ENCODE measurements around the gene MAP3K7.

Gene MAP3K7

DNA sequence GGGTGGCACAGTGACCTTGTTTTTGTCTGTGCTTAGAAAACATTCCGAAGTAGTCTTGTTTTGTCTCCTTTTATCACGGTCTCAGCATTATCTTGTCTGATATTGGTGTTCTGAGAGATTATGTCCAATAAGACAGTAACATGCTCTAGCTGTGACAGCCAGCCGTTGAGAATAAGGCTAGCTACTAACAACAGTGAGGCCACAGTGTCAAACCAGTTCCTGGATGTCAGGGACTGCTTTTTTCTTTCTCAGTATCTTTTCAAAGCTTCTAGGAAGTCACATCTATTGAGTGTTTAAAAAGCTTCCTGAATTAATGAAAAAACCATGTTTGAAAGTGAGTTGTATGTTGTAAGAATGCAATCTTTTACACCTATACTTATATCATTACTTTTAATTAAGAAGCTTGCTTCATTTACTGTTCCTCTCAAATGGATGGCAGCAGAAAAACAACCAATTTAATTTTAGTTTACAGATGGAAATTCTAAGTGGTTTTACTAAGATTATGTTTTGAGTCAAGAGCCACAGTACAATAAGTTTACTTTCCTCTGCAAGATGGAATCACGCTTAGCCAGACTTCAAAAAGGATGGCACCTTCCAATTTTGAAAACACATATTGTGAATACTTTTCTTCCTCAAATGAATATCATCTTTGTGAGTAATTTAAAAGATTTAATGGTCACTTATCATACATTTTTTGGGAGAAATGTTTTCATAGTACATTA is 53.1 kb downstream of the MAP3K7 start:
- H3K27ac ChIP-seq = no peak overlapping the region
- TF ChIP-seq, protein P1, sequence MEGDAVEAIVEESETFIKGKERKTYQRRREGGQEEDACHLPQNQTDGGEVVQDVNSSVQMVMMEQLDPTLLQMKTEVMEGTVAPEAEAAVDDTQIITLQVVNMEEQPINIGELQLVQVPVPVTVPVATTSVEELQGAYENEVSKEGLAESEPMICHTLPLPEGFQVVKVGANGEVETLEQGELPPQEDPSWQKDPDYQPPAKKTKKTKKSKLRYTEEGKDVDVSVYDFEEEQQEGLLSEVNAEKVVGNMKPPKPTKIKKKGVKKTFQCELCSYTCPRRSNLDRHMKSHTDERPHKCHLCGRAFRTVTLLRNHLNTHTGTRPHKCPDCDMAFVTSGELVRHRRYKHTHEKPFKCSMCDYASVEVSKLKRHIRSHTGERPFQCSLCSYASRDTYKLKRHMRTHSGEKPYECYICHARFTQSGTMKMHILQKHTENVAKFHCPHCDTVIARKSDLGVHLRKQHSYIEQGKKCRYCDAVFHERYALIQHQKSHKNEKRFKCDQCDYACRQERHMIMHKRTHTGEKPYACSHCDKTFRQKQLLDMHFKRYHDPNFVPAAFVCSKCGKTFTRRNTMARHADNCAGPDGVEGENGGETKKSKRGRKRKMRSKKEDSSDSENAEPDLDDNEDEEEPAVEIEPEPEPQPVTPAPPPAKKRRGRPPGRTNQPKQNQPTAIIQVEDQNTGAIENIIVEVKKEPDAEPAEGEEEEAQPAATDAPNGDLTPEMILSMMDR (IDR thresholded peaks at IDR 0.05) = no peak
- TF ChIP-seq ZFX (IDR thresholded peaks at IDR 0.05; ENCODE audit: borderline replicate concordance) = no peak

DNA sequence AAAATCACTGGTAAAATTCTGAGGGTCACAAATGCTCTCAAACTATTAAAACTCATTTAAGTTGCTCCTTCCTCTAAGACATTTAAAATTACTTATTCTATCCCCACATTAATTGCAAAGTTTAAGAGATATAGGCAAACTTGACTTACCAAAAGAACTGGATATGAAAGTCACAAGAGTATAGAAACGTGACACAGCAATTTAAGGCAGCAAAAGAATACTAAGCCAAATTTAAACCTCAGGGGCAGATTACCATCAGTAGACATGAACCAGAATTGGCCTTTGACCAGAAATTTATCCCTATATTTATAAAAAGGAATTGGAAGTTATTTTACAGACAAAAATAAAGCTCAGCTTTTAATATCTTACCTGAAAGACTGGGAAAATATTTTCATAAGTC is 56.0 kb downstream of the MAP3K7 start:
- no peak for TF ChIP-seq ZFX (IDR thresholded peaks at IDR 0.05; ENCODE audit: borderline replicate concordance)
- TF ChIP-seq, protein P1 (IDR thresholded peaks at IDR 0.05) = no peak
- H3K27ac ChIP-seq = no peak overlapping the region

DNA sequence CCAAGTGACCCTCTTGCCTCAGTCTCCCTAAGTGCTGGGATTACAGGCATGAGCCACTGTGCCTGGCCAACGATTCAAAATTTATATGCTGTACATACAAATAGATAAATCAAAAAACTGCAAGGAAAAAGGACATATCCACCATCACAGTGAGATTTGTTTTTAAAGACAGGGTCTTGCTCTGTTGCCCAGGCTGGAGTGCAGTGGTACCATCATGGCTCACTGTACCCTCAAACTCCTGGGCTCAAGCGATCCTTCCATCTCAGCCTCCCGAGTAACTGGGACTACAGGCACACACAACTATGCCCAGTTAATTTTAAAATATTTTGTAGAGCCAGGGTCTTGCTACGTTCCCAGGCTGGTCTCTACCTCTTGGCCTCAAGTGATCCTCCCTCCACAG is 61.5 kb downstream of the MAP3K7 start:
- no peak for TF ChIP-seq ZFX (IDR thresholded peaks at IDR 0.05; ENCODE audit: borderline replicate concordance)
- TF ChIP-seq, protein P1 (IDR thresholded peaks at IDR 0.05) = no peak
- no peak overlapping the region for H3K27ac ChIP-seq

DNA sequence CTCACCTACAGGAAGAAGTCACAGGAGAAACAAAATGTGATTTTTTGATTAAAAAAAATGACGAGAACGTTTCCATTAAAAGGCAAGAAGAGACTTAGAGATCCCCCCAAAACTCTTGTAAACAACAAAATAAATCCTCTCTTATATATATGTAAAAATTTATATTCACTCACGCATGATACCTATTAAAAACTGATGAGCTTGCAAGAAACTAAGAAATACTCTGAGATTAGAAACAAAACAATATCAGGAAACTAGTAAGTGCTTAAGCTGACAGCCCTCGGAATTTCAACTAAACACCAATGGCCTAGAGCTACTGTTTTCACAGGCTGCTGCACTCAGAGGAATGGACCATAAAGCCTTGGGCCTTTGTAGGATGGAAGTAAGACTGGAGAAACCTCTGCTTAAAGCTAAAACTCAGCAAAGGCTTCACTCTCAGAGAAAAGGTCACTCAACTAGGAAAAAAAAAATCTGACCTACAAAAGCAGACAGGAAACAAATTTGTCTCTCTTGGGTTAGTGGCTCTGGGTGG is 63.0 kb downstream of the MAP3K7 start:
- TF ChIP-seq, protein P1 (IDR thresholded peaks at IDR 0.05) = no peak
- TF ChIP-seq ZFX (IDR thresholded peaks at IDR 0.05; ENCODE audit: borderline replicate concordance) = no peak
- H3K27ac ChIP-seq = no peak overlapping the region

DNA sequence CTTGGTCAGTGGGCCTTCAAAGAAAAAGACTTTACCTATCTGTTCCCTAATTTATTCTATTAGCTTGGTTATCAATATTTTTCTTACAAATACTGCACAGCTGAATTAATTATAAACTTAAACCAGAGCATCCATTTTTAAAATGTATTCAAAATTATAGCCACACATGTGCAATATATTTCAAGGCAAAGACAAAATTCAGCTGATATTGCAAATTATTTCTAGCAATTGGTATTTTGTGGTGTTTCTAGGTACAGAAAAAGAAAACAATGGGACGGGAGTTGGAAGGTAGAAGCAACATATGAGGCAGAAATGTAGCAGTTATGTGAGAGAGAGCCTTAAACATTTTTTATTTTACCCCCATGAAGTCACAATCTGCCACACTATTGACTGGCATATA is 64.9 kb downstream of the MAP3K7 start:
- H3K27ac ChIP-seq = no peak overlapping the region
- TF ChIP-seq ZFX (IDR thresholded peaks at IDR 0.05; ENCODE audit: borderline replicate concordance) = no peak
- TF ChIP-seq, protein P1 (IDR thresholded peaks at IDR 0.05) = no peak

DNA sequence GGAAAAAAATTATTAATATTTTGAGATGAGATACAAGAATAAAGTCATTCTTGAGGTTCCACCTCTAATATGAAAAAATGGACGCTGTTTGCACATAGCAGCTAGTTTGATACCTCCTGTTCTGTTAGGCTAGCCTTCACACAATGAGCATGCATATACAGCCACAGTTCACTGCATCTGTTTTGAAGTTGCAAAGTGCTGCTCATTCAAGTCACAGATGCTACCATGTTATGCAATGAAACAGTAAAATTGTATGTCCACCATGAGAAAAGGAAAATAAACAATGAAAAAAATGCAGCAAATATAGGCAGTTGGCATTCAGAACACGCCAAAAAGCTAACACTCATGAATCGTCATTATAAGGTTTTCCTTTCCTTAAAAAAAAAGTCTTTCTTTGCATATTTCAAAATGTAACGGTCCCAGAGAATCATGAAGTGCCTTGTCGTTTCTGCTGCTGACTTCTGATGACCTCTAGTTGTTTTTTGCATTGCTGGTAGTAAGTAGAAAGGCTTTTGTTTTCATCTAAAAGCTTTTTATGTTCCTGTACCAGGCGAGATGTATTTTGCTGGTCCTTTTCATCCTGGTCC is 70.7 kb downstream of the MAP3K7 start:
- H3K27ac ChIP-seq = no peak overlapping the region
- TF ChIP-seq, protein P1 (IDR thresholded peaks at IDR 0.05) = no peak
- no peak for TF ChIP-seq ZFX (IDR thresholded peaks at IDR 0.05; ENCODE audit: borderline replicate concordance)

DNA sequence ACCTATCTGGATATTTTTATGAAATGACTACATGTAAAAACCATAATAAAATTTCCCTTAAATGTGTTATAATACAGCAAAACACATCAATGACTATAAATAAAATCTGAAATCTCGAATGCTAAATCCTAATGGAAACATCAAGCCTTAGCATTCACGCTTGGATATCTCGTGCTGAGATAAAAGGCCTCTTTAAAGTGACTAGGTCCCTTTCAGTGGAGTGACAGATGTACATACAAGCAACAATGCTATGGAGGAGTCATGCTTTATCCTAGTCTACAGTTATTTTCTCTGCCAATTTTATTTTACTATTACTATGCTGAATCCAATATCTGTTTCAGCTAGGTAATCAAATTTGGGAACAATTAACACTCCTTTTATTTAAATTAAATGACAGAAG is 72.4 kb downstream of the MAP3K7 start:
- TF ChIP-seq, protein P1 (IDR thresholded peaks at IDR 0.05) = no peak
- no peak for TF ChIP-seq ZFX (IDR thresholded peaks at IDR 0.05; ENCODE audit: borderline replicate concordance)
- no peak overlapping the region for H3K27ac ChIP-seq

Data from 22Rv1 (cell line).